Measurements from ENCODE around the gene EIF6. TPM values are rescaled to one million over a fixed set of nuclear protein-coding genes. Genes with fewer than 3 reads are reported as not detected.

Gene EIF6
- total RNA-seq, 2 donors from 2014 or later, result 127 to 132 TPM

DNA sequence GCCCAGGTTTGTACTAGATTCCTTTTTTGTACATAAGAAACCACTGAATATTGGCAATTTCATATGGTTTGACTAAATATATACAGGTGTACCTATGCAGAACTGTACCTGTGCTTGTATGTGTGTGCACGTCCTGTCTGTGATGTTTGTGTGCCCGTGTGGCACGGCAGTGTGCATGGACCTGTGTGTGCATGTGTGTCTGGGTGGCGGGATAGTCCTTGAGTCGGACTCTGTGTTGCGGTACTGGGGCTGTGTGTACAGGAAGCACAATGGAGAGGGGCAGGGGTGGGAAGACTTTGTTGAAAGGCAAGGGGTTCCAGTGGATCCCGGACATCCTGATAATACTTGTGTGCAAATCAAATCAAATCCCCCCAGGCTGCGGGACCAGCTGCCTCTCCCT is 11.1 kb upstream of the EIF6 start:
- Histone ChIP-seq H3K9me3 (ENCODE audit: control insufficient read depth, low read length) (no peaks in the 10 kb centered on the region), H3K9ac (ENCODE audit: extremely low read depth, low read length, poor library complexity, severe bottlenecking) (no peak overlapping the region), H3K36me3 (ENCODE audit: control insufficient read depth, insufficient read depth, low read length) (no peaks in the 10 kb centered on the region), H3K4me1 (ENCODE audit: control insufficient read depth, insufficient read depth, low read length) (no peaks in the 10 kb centered on the region), H3K27me3 (ENCODE audit: control insufficient read depth, insufficient read depth, low read length, poor library complexity, severe bottlenecking) (no peaks in the 10 kb centered on the region), H3K4me3 (ENCODE audit: low read length) (no peak overlapping the region), H3K27ac (ENCODE audit: low read depth, low read length) (no peak overlapping the region)
- DNase-seq, result no peak
- peaks cover 20% of the 10 kb centered on the region for H3K27me3 Mint-ChIP-seq (ENCODE audit: insufficient read depth)
- WGBS, 2 experiments (ENCODE audit: insufficient coverage in 1 of 2, insufficient read length in 1 of 2), result 91 to 100% methylated on average over 3 to 8 of the region's 8 CpGs
- H3K4me3 Mint-ChIP-seq, result no peak overlapping the region
- TF ChIP-seq, protein P1, sequence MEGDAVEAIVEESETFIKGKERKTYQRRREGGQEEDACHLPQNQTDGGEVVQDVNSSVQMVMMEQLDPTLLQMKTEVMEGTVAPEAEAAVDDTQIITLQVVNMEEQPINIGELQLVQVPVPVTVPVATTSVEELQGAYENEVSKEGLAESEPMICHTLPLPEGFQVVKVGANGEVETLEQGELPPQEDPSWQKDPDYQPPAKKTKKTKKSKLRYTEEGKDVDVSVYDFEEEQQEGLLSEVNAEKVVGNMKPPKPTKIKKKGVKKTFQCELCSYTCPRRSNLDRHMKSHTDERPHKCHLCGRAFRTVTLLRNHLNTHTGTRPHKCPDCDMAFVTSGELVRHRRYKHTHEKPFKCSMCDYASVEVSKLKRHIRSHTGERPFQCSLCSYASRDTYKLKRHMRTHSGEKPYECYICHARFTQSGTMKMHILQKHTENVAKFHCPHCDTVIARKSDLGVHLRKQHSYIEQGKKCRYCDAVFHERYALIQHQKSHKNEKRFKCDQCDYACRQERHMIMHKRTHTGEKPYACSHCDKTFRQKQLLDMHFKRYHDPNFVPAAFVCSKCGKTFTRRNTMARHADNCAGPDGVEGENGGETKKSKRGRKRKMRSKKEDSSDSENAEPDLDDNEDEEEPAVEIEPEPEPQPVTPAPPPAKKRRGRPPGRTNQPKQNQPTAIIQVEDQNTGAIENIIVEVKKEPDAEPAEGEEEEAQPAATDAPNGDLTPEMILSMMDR (conservative IDR thresholded peaks at IDR 0.05), result no peak
- H3K4me1 Mint-ChIP-seq, result peaks cover 10% of the 10 kb centered on the region
- no peaks in the 10 kb centered on the region for H3K36me3 Mint-ChIP-seq (ENCODE audit: low read depth)
- H3K9me3 Mint-ChIP-seq, result no peaks in the 10 kb centered on the region
- no peak overlapping the region for H3K27ac Mint-ChIP-seq

- TF ChIP-seq, protein P1 (conservative IDR thresholded peaks at IDR 0.05), result no peak
- H3K9me3 Mint-ChIP-seq, result no peaks in the 10 kb centered on the region
Measured at GRCh38 chr20:35295058-35295457, 10.5 kb upstream of the EIF6 start.

GRCh38 chr20:35294293-35294685 is 9.7 kb upstream of the EIF6 start:
- H3K4me3 ChIP-seq (ENCODE audit: low read length), result no peak overlapping the region
- TF ChIP-seq, protein P1 (conservative IDR thresholded peaks at IDR 0.05), result no peak
- 59 to 72% methylated on average over 2 to 5 of the region's 5 CpGs for WGBS, 2 experiments (ENCODE audit: insufficient coverage in 1 of 2, insufficient read length in 1 of 2)
- Mint-ChIP-seq H3K27ac (no peak overlapping the region), H3K4me3 (no peak overlapping the region), H3K4me1 (peaks cover 10% of the 10 kb centered on the region), H3K36me3 (ENCODE audit: low read depth) (no peaks in the 10 kb centered on the region), H3K27me3 (ENCODE audit: insufficient read depth) (peaks cover 20% of the 10 kb centered on the region), H3K9me3 (no peaks in the 10 kb centered on the region)
- no peak overlapping the region for H3K9ac ChIP-seq (ENCODE audit: extremely low read depth, low read length, poor library complexity, severe bottlenecking)
- no peaks in the 10 kb centered on the region for H3K27me3 ChIP-seq (ENCODE audit: control insufficient read depth, insufficient read depth, low read length, poor library complexity, severe bottlenecking)
- no peak for DNase-seq
- H3K4me1 ChIP-seq (ENCODE audit: control insufficient read depth, insufficient read depth, low read length), result no peaks in the 10 kb centered on the region
- no peaks in the 10 kb centered on the region for H3K9me3 ChIP-seq (ENCODE audit: control insufficient read depth, low read length)
- no peaks in the 10 kb centered on the region for H3K36me3 ChIP-seq (ENCODE audit: control insufficient read depth, insufficient read depth, low read length)
- H3K27ac ChIP-seq (ENCODE audit: low read depth, low read length), result no peak overlapping the region

More at GRCh38 chr20:35295058-35295457, 10.5 kb upstream of the EIF6 start:
- Mint-ChIP-seq H3K4me1 (peaks cover 10% of the 10 kb centered on the region), H3K4me3 (no peak overlapping the region), H3K27ac (no peak overlapping the region), H3K36me3 (ENCODE audit: low read depth) (no peaks in the 10 kb centered on the region), H3K27me3 (ENCODE audit: insufficient read depth) (peaks cover 21% of the 10 kb centered on the region)
- DNase-seq, result no peak
- no peaks in the 10 kb centered on the region for H3K27me3 ChIP-seq (ENCODE audit: control insufficient read depth, insufficient read depth, low read length, poor library complexity, severe bottlenecking)
- no peak overlapping the region for H3K27ac ChIP-seq (ENCODE audit: low read depth, low read length)
- no peaks in the 10 kb centered on the region for H3K9me3 ChIP-seq (ENCODE audit: control insufficient read depth, low read length)
- no peaks in the 10 kb centered on the region for H3K36me3 ChIP-seq (ENCODE audit: control insufficient read depth, insufficient read depth, low read length)
- WGBS, 2 experiments (ENCODE audit: insufficient coverage in 1 of 2, insufficient read length in 1 of 2), result 92% methylated on average over 8 of the region's 8 CpGs
- no peaks in the 10 kb centered on the region for H3K4me1 ChIP-seq (ENCODE audit: control insufficient read depth, insufficient read depth, low read length)
- H3K9ac ChIP-seq (ENCODE audit: extremely low read depth, low read length, poor library complexity, severe bottlenecking), result no peak overlapping the region
- no peak overlapping the region for H3K4me3 ChIP-seq (ENCODE audit: low read length)
